ENCODE results near the gene AKAP10. TPM values are rescaled to one million over a fixed set of nuclear protein-coding genes. Genes with fewer than 3 reads are reported as not detected.

The AKAP10 gene
- total RNA-seq, 4 donors from 2014 or later = 16.9 to 26.7 (median 21.3) TPM

GRCh38 chr17:19948116-19948943 is 29.3 kb downstream of the AKAP10 start:
- TF ChIP-seq CTCF (IDR thresholded peaks at IDR 0.05) (no peak), POLR2AphosphoS5 (IDR thresholded peaks at IDR 0.05) (no peak), EP300 (IDR thresholded peaks at IDR 0.05) (no peak), POLR2A (IDR thresholded peaks at IDR 0.05) (no peak)
- Histone ChIP-seq H3K9me3 (no peaks in the 10 kb centered on the region), H3K4me1 (peaks cover 13% of the 10 kb centered on the region), H3K27me3 (no peaks in the 10 kb centered on the region), H3K36me3 (peaks cover 41% of the 10 kb centered on the region), H3K27ac (no peak overlapping the region), H3K4me3 (no peak overlapping the region)
- no peak for DNase-seq (ENCODE audit: low spot score in 2 of 2)
- WGBS = 51% methylated on average over 10 of the region's 10 CpGs

GRCh38 chr17:19946921-19947320 is 30.7 kb downstream of the AKAP10 start:
- Histone ChIP-seq H3K4me1 (peaks cover 13% of the 10 kb centered on the region), H3K27me3 (no peaks in the 10 kb centered on the region), H3K36me3 (peaks cover 44% of the 10 kb centered on the region), H3K27ac (no peak overlapping the region), H3K9me3 (no peaks in the 10 kb centered on the region), H3K4me3 (no peak overlapping the region)
- WGBS = 98% methylated on average over 17 of the region's 20 CpGs
- no peak for DNase-seq (ENCODE audit: low spot score in 2 of 2)
- no peak for TF ChIP-seq POLR2A (IDR thresholded peaks at IDR 0.05)
- no peak for TF ChIP-seq EP300 (IDR thresholded peaks at IDR 0.05)
- no peak for TF ChIP-seq POLR2AphosphoS5 (IDR thresholded peaks at IDR 0.05)
- no peak for TF ChIP-seq CTCF (IDR thresholded peaks at IDR 0.05)

- TF ChIP-seq CTCF (IDR thresholded peaks at IDR 0.05) (no peak), EP300 (IDR thresholded peaks at IDR 0.05) (no peak), POLR2AphosphoS5 (IDR thresholded peaks at IDR 0.05) (no peak), POLR2A (IDR thresholded peaks at IDR 0.05) (no peak)
- peaks cover 13% of the 10 kb centered on the region for H3K4me1 ChIP-seq
- no peak overlapping the region for H3K4me3 ChIP-seq
- H3K36me3 ChIP-seq = peaks cover 52% of the 10 kb centered on the region
- no peak overlapping the region for H3K27ac ChIP-seq
- 89% methylated on average over 2 of the region's 2 CpGs for WGBS
- H3K9me3 ChIP-seq = no peaks in the 10 kb centered on the region
- DNase-seq (ENCODE audit: low spot score in 2 of 2) = no peak
- H3K27me3 ChIP-seq = no peaks in the 10 kb centered on the region
Measured at GRCh38 chr17:19945009-19945626, 32.5 kb downstream of the AKAP10 start.

- no peak for DNase-seq (ENCODE audit: low spot score in 2 of 2)
- no peak overlapping the region for H3K27ac ChIP-seq
- H3K36me3 ChIP-seq = peaks cover 61% of the 10 kb centered on the region
- no peak overlapping the region for H3K4me3 ChIP-seq
- TF ChIP-seq POLR2AphosphoS5 (IDR thresholded peaks at IDR 0.05) = no peak
- no peak for TF ChIP-seq POLR2A (IDR thresholded peaks at IDR 0.05)
- TF ChIP-seq EP300 (IDR thresholded peaks at IDR 0.05) = no peak
- no peak for TF ChIP-seq CTCF (IDR thresholded peaks at IDR 0.05)
- no peaks in the 10 kb centered on the region for H3K27me3 ChIP-seq
- no peaks in the 10 kb centered on the region for H3K9me3 ChIP-seq
- peaks cover 9% of the 10 kb centered on the region for H3K4me1 ChIP-seq
Measured at GRCh38 chr17:19943599-19943998, 34.0 kb downstream of the AKAP10 start.

- H3K36me3 ChIP-seq = peaks cover 60% of the 10 kb centered on the region
- peaks cover 3% of the 10 kb centered on the region for H3K4me1 ChIP-seq
Measured at GRCh38 chr17:19943026-19943425, 34.6 kb downstream of the AKAP10 start.

More at GRCh38 chr17:19943026-19943425, 34.6 kb downstream of the AKAP10 start:
- no peaks in the 10 kb centered on the region for H3K27me3 ChIP-seq
- 89% methylated on average over 5 of the region's 5 CpGs for WGBS
- DNase-seq (ENCODE audit: low spot score in 2 of 2) = no peak
- H3K9me3 ChIP-seq = no peaks in the 10 kb centered on the region
- no peak for TF ChIP-seq POLR2AphosphoS5 (IDR thresholded peaks at IDR 0.05)
- H3K4me3 ChIP-seq = no peak overlapping the region
- H3K27ac ChIP-seq = no peak overlapping the region

Data from suprapubic skin (tissue), 4 donors.